ENCODE results near the gene BATF2. TPM values are rescaled to one million over a fixed set of nuclear protein-coding genes. Genes with fewer than 3 reads are reported as not detected.
A peak's percentile ranks its signal among the peaks of the same experiment; 100 is the strongest.

The BATF2 gene
- total RNA-seq: 1 to 10 TPM; 1.4 to 3.5 (median 1.7) TPM
- 1.3 TPM for polyA plus RNA-seq
- long read RNA-seq, donor 1, partial matches to known transcripts: 0 of 4 reads
- long read RNA-seq, donor 1, other reads (novel, unspliced or antisense): 0 of 4 reads
- long read RNA-seq, donor 2, partial matches to known transcripts: 0 of 3 reads
- long read RNA-seq, donor 2, other reads (novel, unspliced or antisense): 0 of 3 reads
- long read RNA-seq, donor 3, partial matches to known transcripts: 1 of 5 reads
- long read RNA-seq, donor 3, other reads (novel, unspliced or antisense): 0 of 5 reads
- long read RNA-seq, donor 4: 0 reads

DNA sequence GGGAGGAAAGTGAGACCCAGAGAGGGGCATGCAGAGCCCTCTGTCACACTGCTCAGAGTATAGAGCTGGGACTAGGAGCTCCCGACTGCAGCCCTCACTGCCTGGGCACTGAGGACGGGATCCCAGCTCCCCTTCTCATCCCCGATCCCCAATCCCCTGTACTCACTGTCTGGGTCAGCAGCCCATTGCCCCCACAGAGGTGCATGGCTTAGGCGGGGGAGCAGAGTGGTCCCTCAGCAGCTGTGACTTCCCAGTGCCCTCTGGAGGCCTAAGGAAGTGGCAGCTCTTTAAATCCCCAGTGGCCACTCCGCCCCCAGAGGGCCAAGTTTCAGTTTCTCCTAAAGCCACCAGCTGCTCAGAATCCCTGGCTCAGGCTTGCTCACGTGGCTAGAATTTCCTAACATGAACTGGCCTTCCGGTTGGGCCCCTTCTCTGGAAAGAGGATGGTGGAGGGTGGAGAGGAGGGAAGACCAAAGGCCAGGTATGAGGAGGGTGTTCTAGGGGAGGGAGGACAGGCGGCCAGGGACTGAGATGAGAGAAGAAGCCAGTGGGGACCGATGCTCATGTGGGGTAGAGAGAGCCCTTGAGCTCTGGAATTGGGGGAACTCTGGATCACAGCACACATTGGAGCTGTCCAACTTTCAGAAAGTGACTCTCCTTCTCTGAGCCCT is at the start of gene BATF2:
TSS of gene BATF2 (minus strand) at position 262 of the 671 bp plus-strand sequence. CDS start at position 205, 57 bp downstream.
- H3K27ac ChIP-seq (ENCODE audit: low read length): peak within 1 kb of the TSS; percentile 26
- WGBS: 17% methylated on average over 9 of the region's 9 CpGs
- ATAC-seq (peak; percentile 85 to 90), DNase-seq (peak; percentile 74 to 86 (median 85))
- peak within 1 kb of the TSS; percentile 45 for H3K4me3 ChIP-seq (ENCODE audit: low read length)
- intact Hi-C loops (cut with DNase I): no loop called here
- no peaks in the 10 kb centered on the region for H3K27me3 ChIP-seq (ENCODE audit: control insufficient read depth, insufficient read depth)
- no peaks in the 10 kb centered on the region for H3K9me3 ChIP-seq (ENCODE audit: control insufficient read depth, low read length)
- peaks cover 3% of the 10 kb centered on the region for H3K4me1 ChIP-seq (ENCODE audit: control insufficient read depth, insufficient read depth, low read length)

DNA sequence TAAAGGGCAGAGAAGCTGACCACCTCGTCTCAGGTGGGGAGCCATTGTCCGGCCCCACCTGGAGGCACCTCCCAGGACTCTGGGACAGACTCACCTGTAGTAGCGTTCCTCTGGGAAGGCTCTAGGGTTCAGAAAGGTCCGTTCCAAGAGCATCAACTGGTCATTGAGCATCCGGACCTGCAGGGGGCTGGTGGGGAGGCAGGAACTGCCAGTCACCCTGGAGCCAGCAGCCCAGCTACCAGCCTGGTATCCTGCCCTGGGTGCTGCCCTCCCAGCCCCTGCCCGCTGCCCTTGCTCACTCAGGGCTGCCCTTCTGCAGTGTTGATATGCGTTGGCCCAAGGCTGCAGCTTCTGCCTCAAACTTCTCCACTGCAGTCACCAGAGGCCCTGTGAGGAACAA is 49.0 kb upstream of the BATF2 start:
- ATAC-seq: no peak
- peak in 1 of 3 donors; percentile 39 for DNase-seq

GRCh38 chr11:65045061-65045460 is 48.3 kb upstream of the BATF2 start:
- H3K9me3 ChIP-seq (ENCODE audit: control insufficient read depth, low read length): no peaks in the 10 kb centered on the region
- no peak for ATAC-seq
- intact Hi-C loops (cut with DNase I): loop anchor here in 1 of 4 donors (5.0 kb wide), 1 partner anchor 37 kb away; the partner anchor contains the start of genes CDCA5 and ZFPL1
- 88% methylated on average over 5 of the region's 5 CpGs for WGBS
- H3K27ac ChIP-seq (ENCODE audit: low read length): no peak overlapping the region
- no peak for DNase-seq
- no peak overlapping the region for H3K4me3 ChIP-seq (ENCODE audit: low read length)
- H3K27me3 ChIP-seq (ENCODE audit: control insufficient read depth, insufficient read depth): no peaks in the 10 kb centered on the region
- H3K4me1 ChIP-seq (ENCODE audit: control insufficient read depth, insufficient read depth, low read length): no peaks in the 10 kb centered on the region

More for the DNA sequence above, 49.0 kb upstream of the BATF2 start:
- H3K27ac ChIP-seq (ENCODE audit: low read length): no peak overlapping the region
- no peaks in the 10 kb centered on the region for H3K27me3 ChIP-seq (ENCODE audit: control insufficient read depth, insufficient read depth)
- H3K4me3 ChIP-seq (ENCODE audit: low read length): no peak overlapping the region
- intact Hi-C loops (cut with DNase I): loop anchor here in 1 of 4 donors (5.0 kb wide), 1 partner anchor 37 kb away; the partner anchor contains the start of genes CDCA5 and ZFPL1
- no peaks in the 10 kb centered on the region for H3K9me3 ChIP-seq (ENCODE audit: control insufficient read depth, low read length)
- H3K4me1 ChIP-seq (ENCODE audit: control insufficient read depth, insufficient read depth, low read length): no peaks in the 10 kb centered on the region
- WGBS: 91% methylated on average over 7 of the region's 7 CpGs

- Histone ChIP-seq H3K4me3 (ENCODE audit: low read length) (no peak overlapping the region), H3K27ac (ENCODE audit: low read length) (no peak overlapping the region), H3K4me1 (ENCODE audit: control insufficient read depth, insufficient read depth, low read length) (no peaks in the 10 kb centered on the region), H3K9me3 (ENCODE audit: control insufficient read depth, low read length) (no peaks in the 10 kb centered on the region), H3K27me3 (ENCODE audit: control insufficient read depth, insufficient read depth) (no peaks in the 10 kb centered on the region)
- ATAC-seq: peak in 1 of 2 donors; percentile 5
- DNase-seq: peak; percentile 48 to 78 (median 69)
- intact Hi-C loops (cut with DNase I): no loop called here
- WGBS: 79% methylated on average over 23 of the region's 23 CpGs
These were observed 47.2 kb upstream of the BATF2 start for GRCh38 chr11:65043881-65044501.

- intact Hi-C loops (cut with DNase I): no loop called here
These were observed 46.1 kb upstream of the BATF2 start for GRCh38 chr11:65042891-65043290.

DNA sequence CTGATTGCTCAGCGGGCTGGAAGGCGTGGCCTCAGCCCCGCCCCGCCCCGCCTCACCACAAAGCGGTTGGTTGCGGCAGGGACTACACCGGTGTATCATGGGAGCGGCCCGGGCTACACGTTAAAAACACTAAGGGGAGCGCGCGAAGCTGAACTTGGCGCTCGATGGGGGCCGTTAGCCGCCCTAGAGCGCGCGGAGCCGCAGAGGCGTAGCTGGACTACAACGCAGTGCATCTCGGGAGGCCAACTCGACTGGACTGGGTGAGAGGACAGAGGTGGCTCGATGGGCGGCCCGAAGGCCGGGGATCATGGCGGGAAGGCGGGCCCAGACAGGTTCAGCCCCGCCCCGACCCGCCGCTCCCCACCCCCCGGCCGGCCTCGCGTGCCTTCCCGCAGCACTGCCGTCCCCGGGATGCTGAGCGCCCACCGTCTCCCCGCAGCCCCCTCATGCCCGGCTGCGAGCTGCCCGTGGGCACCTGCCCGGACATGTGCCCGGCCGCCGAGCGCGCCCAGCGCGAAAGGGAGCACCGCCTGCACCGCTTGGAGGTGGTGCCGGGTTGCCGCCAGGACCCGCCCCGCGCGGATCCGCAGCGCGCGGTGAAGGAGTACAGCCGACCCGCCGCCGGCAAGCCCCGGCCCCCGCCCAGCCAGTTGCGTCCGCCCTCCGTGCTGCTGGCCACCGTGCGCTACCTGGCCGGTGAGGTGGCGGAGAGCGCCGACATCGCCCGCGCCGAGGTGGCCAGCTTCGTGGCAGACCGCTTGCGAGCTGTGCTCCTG is 44.3 kb upstream of the BATF2 start, which contains the start of gene SAC3D1:
TSS of gene SAC3D1 (plus strand) at position 364 of the 776 bp plus-strand sequence. CDS start at position 447, 83 bp downstream.
- WGBS: under 1% methylated on average over 91 of the region's 91 CpGs
- no peaks in the 10 kb centered on the region for H3K27me3 ChIP-seq (ENCODE audit: control insufficient read depth, insufficient read depth)
- no peaks in the 10 kb centered on the region for H3K9me3 ChIP-seq (ENCODE audit: control insufficient read depth, low read length)
- peak; percentile 96 to 97 for ATAC-seq
- intact Hi-C loops (cut with DNase I): no loop called here
- no peaks in the 10 kb centered on the region for H3K4me1 ChIP-seq (ENCODE audit: control insufficient read depth, insufficient read depth, low read length)
- H3K4me3 ChIP-seq (ENCODE audit: low read length): peak within 1 kb of the TSS; percentile 56
- DNase-seq: peak; percentile 91 to 96 (median 94)
- peak within 1 kb of the TSS; percentile 97 for H3K27ac ChIP-seq (ENCODE audit: low read length)

More at GRCh38 chr11:65042891-65043290, 46.1 kb upstream of the BATF2 start:
- no peaks in the 10 kb centered on the region for H3K4me1 ChIP-seq (ENCODE audit: control insufficient read depth, insufficient read depth, low read length)
- H3K9me3 ChIP-seq (ENCODE audit: control insufficient read depth, low read length): no peaks in the 10 kb centered on the region
- 83% methylated on average over 6 of the region's 6 CpGs for WGBS
- H3K27ac ChIP-seq (ENCODE audit: low read length): no peak overlapping the region
- ATAC-seq (no peak), DNase-seq (peak in 1 of 3 donors; percentile 28)
- H3K27me3 ChIP-seq (ENCODE audit: control insufficient read depth, insufficient read depth): no peaks in the 10 kb centered on the region
- no peak overlapping the region for H3K4me3 ChIP-seq (ENCODE audit: low read length)

GRCh38 chr11:65040520-65040846 is 43.7 kb upstream of the BATF2 start:
- ATAC-seq (no peak), DNase-seq (no peak)
- Histone ChIP-seq H3K27me3 (ENCODE audit: control insufficient read depth, insufficient read depth) (no peaks in the 10 kb centered on the region), H3K27ac (ENCODE audit: low read length) (peak overlapping the region; percentile 97), H3K4me1 (ENCODE audit: control insufficient read depth, insufficient read depth, low read length) (no peaks in the 10 kb centered on the region), H3K9me3 (ENCODE audit: control insufficient read depth, low read length) (no peaks in the 10 kb centered on the region), H3K4me3 (ENCODE audit: low read length) (peak overlapping the region; percentile 56)
- WGBS: 18% methylated on average over 7 of the region's 7 CpGs
- intact Hi-C loops (cut with DNase I): no loop called here

GRCh38 chr11:65036931-65037330 is 40.2 kb upstream of the BATF2 start:
- H3K4me3 ChIP-seq (ENCODE audit: low read length): no peak overlapping the region
- H3K27ac ChIP-seq (ENCODE audit: low read length): no peak overlapping the region
- intact Hi-C loops (cut with DNase I): no loop called here
- no peaks in the 10 kb centered on the region for H3K27me3 ChIP-seq (ENCODE audit: control insufficient read depth, insufficient read depth)
- no peaks in the 10 kb centered on the region for H3K4me1 ChIP-seq (ENCODE audit: control insufficient read depth, insufficient read depth, low read length)
- ATAC-seq (no peak), DNase-seq (peak; percentile 54 to 86 (median 83))
- no peaks in the 10 kb centered on the region for H3K9me3 ChIP-seq (ENCODE audit: control insufficient read depth, low read length)
- 69% methylated on average over 6 of the region's 6 CpGs for WGBS

DNA sequence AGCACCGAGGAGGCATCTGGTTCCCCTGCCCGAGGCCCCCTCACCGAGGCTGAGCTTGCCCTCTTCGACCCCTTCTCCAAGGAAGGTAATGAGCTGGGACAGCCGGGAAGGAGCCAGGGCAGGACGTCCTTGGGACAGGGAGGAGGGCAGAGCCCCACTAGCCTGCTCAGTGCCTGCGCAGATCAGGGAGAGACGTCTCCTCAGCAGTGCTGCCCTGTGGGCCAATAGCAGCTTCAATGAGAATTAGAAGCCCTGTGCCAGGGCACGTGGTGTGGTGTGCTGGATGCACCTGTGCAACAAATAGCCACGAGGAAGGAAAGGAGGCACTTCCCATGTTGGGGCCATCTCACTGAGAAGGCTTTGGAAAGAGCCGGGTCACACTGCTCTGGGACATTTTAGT is 38.8 kb upstream of the BATF2 start:
- intact Hi-C loops (cut with DNase I): no loop called here
- whole genome bisulfite sequencing: 81% methylated on average over 11 of the region's 11 CpGs
- ATAC-seq: no peak

DNA sequence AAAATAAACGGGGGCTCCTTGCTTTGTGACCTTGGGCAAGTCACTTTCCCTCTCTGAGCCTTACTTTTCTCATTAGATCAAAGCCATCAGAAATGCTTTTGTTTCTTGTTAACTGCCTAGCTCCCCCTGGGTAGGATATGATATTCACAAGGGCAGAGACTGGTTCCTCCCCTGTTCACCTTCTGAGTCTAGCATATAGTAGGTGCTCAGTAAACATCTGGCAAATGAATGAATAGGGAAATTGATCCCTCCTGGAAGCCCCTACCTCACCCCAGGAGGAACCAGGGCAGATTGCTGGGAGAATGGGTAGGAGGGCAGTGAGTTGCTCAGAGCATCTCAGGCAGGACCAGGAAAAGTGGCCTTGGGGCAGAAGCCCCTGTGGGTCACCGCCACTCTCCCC is 37.7 kb upstream of the BATF2 start:
- Histone ChIP-seq H3K4me1 (ENCODE audit: control insufficient read depth, insufficient read depth, low read length) (no peaks in the 10 kb centered on the region), H3K9me3 (ENCODE audit: control insufficient read depth, low read length) (no peaks in the 10 kb centered on the region), H3K27me3 (ENCODE audit: control insufficient read depth, insufficient read depth) (no peaks in the 10 kb centered on the region), H3K4me3 (ENCODE audit: low read length) (no peak overlapping the region), H3K27ac (ENCODE audit: low read length) (no peak overlapping the region)
- 95% methylated on average over 2 of the region's 2 CpGs for WGBS
- DNase-seq (no peak), ATAC-seq (no peak)
- intact Hi-C loops (cut with DNase I): no loop called here

More for the DNA sequence above, 38.8 kb upstream of the BATF2 start:
- Histone ChIP-seq H3K9me3 (ENCODE audit: control insufficient read depth, low read length) (no peaks in the 10 kb centered on the region), H3K27me3 (ENCODE audit: control insufficient read depth, insufficient read depth) (no peaks in the 10 kb centered on the region), H3K4me3 (ENCODE audit: low read length) (no peak overlapping the region), H3K4me1 (ENCODE audit: control insufficient read depth, insufficient read depth, low read length) (no peaks in the 10 kb centered on the region), H3K27ac (ENCODE audit: low read length) (no peak overlapping the region)
- peak in 1 of 3 donors; percentile 40 for DNase-seq

Data from right cardiac atrium (tissue), 5 donors.